Activated CD4-positive, alpha-beta T cell treated with anti-CD3 and anti-CD28 coated beads, Interleukin-2, amount 50 U/mL, for 24 hours (primary cell): ENCODE measurements around the gene SERPINB5.

Source experiments
- DNase-seq, 2 donors: peaks; one replicate each; pipeline ENCODE4 v3.0.0-alpha.2; 2020; ENCODE audit warnings: low read depth in 1 of 2, low spot score in 1 of 2

The SERPINB5 gene

GRCh38 chr18:63467699-63468098 is 9.1 kb upstream of the SERPINB5 start:
- no peak for DNase-seq

- no peak for DNase-seq
These were observed 8.2 kb upstream of the SERPINB5 start for GRCh38 chr18:63468575-63468974.

- no peak for DNase-seq
These were observed 6.0 kb upstream of the SERPINB5 start for GRCh38 chr18:63470751-63471150.

GRCh38 chr18:63472380-63472779 is 4.4 kb upstream of the SERPINB5 start:
- no peak for DNase-seq

- no peak for DNase-seq
These were observed 442 bp downstream of the SERPINB5 start for GRCh38 chr18:63477200-63477599.

- no peak for DNase-seq
These were observed 1.2 kb downstream of the SERPINB5 start for GRCh38 chr18:63477968-63478367.

- DNase-seq = no peak
These were observed 3.1 kb downstream of the SERPINB5 start for GRCh38 chr18:63479826-63480225.

GRCh38 chr18:63480476-63480875 is 3.7 kb downstream of the SERPINB5 start:
- DNase-seq = no peak

- no peak for DNase-seq
These were observed 4.2 kb downstream of the SERPINB5 start for GRCh38 chr18:63480915-63481314.

GRCh38 chr18:63487676-63488075 is 10.9 kb downstream of the SERPINB5 start:
- no peak for DNase-seq

GRCh38 chr18:63488160-63488559 is 11.4 kb downstream of the SERPINB5 start:
- no peak for DNase-seq

GRCh38 chr18:63492851-63493250 is 16.1 kb downstream of the SERPINB5 start:
- no peak for DNase-seq

GRCh38 chr18:63495675-63496074 is 18.9 kb downstream of the SERPINB5 start:
- no peak for DNase-seq

GRCh38 chr18:63505566-63506335 is 29.0 kb downstream of the SERPINB5 start:
- peak in 1 of 2 donors; percentile 9 for DNase-seq

- DNase-seq = no peak
These were observed 29.5 kb downstream of the SERPINB5 start for GRCh38 chr18:63506336-63506646.

GRCh38 chr18:63508596-63508995 is 31.8 kb downstream of the SERPINB5 start:
- DNase-seq = no peak

GRCh38 chr18:63511285-63511684 is 34.5 kb downstream of the SERPINB5 start:
- no peak for DNase-seq

- no peak for DNase-seq
These were observed 37.6 kb downstream of the SERPINB5 start for GRCh38 chr18:63514326-63514725.

GRCh38 chr18:63514888-63515678 is 38.3 kb downstream of the SERPINB5 start:
- DNase-seq = no peak

GRCh38 chr18:63515801-63516200 is 39.0 kb downstream of the SERPINB5 start:
- DNase-seq = no peak

GRCh38 chr18:63518178-63519012 is 41.6 kb downstream of the SERPINB5 start:
- peak in 1 of 2 donors; percentile 56 for DNase-seq
